Neural crest cell (in vitro differentiated cells): Measurements from ENCODE around the gene CYP19A1. TPM values are rescaled to one million over a fixed set of nuclear protein-coding genes. Genes with fewer than 3 reads are reported as not detected.

ENCODE experiments used
- DNase-seq: peaks from one replicate; pipeline ENCODE4 v3.0.0; 2021; ENCODE audit warnings: low read depth, mixed read lengths, low spot score
- H3K27ac Mint-ChIP-seq: one replicate; pipeline ENCODE4 v1.8.0; 2021; ENCODE audit warnings: mild to moderate bottlenecking, mixed read lengths; ENCODE audit not compliant: unreplicated experiment
- H3K27me3 Mint-ChIP-seq: 2 replicates; pipeline ENCODE4 v1.8.0; 2021; ENCODE audit warnings: low read depth, mild to moderate bottlenecking, mixed read lengths
- H3K36me3 Mint-ChIP-seq: 2 replicates; pipeline ENCODE4 v1.8.0; 2021; ENCODE audit warnings: low read depth, mild to moderate bottlenecking, mixed read lengths
- H3K4me1 Mint-ChIP-seq: 2 replicates; pipeline ENCODE4 v1.8.0; 2021; ENCODE audit warnings: mixed read lengths
- H3K4me3 Mint-ChIP-seq: one replicate; pipeline ENCODE4 v1.8.0; 2021; ENCODE audit warnings: mild to moderate bottlenecking, mixed read lengths
- H3K9me3 Mint-ChIP-seq: 2 replicates; pipeline ENCODE4 v1.8.0; 2021; ENCODE audit warnings: mixed read lengths
- long read RNA-seq: library from polyadenylated mRNA; unstranded; transcript quantifications from one replicate; pipeline ENCODE4 v2.0.0, GENCODE V29; 2020
- total RNA-seq: library from RNA; stranded (reverse); gene quantifications from 2 replicates; pipeline ENCODE4 v1.2.1, GENCODE V29; 2021
- TF ChIP-seq, protein P1 (sequence below): fragments of 200-600 bp; sonication (generic); conservative IDR thresholded peaks from 2 replicates; pipeline ENCODE4 v1.5.0; 2021; ENCODE audit warnings: antibody characterized with exemption, mild to moderate bottlenecking

Gene CYP19A1
- not detected in 2 replicates for total RNA-seq
- long read RNA-seq, partial matches to known transcripts, result 0 of 2 reads
- long read RNA-seq, other reads (novel, unspliced or antisense), result 2 of 2 reads

DNA sequence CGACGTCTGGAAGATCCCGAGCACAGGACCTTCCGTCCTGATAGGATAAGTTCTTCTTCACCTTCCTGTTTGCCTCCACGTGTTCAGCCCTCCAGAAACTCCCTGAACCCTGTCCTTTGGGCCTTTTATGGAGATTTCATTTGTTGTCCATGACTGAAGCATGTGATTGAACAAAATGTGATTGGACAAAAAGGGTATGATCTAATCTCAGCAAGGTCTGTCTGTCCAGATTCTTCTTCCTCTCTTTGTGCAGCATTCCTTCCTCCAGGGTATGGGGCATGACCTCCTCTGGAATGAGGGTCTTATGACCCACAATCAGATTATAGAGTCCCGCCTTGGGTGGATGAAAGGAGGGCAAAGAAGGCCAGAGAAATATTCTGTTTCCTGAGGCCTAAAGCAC is at the start of gene CYP19A1:
TSS of gene CYP19A1 (minus strand) at position 101 of the 400 bp plus-strand sequence. CDS start 95,684 bp downstream, outside the sequence.
- H3K4me3 Mint-ChIP-seq, result no peak within 1 kb of the TSS
- no peaks in the 10 kb centered on the region for H3K36me3 Mint-ChIP-seq
- peaks cover 49% of the 10 kb centered on the region for H3K27me3 Mint-ChIP-seq
- TF ChIP-seq, protein P1, sequence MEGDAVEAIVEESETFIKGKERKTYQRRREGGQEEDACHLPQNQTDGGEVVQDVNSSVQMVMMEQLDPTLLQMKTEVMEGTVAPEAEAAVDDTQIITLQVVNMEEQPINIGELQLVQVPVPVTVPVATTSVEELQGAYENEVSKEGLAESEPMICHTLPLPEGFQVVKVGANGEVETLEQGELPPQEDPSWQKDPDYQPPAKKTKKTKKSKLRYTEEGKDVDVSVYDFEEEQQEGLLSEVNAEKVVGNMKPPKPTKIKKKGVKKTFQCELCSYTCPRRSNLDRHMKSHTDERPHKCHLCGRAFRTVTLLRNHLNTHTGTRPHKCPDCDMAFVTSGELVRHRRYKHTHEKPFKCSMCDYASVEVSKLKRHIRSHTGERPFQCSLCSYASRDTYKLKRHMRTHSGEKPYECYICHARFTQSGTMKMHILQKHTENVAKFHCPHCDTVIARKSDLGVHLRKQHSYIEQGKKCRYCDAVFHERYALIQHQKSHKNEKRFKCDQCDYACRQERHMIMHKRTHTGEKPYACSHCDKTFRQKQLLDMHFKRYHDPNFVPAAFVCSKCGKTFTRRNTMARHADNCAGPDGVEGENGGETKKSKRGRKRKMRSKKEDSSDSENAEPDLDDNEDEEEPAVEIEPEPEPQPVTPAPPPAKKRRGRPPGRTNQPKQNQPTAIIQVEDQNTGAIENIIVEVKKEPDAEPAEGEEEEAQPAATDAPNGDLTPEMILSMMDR, result no peak
- H3K4me1 Mint-ChIP-seq, result no peaks in the 10 kb centered on the region
- DNase-seq, result no peak
- H3K27ac Mint-ChIP-seq, result no peak within 1 kb of the TSS
- H3K9me3 Mint-ChIP-seq, result peaks cover 4% of the 10 kb centered on the region

DNA sequence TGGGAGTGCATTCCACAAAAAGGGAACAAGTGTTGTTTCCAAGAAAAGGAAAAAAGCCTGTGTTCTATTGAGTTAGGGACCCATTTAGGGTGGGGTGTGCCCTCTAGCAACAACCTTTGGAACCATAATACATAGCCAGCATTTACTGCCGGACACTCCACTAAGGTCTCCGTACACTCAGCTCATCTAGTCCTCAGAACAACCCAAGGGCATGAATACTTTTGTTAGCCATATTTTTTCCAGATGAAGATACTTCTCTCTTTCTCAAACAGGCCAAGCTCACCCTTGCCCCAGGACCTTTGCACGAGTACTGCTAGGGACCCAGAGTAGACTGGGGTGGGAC is 49.3 kb upstream of the CYP19A1 start:
- Mint-ChIP-seq H3K9me3 (no peaks in the 10 kb centered on the region), H3K27ac (no peak overlapping the region), H3K27me3 (no peaks in the 10 kb centered on the region), H3K4me1 (peaks cover 16% of the 10 kb centered on the region), H3K4me3 (no peak overlapping the region), H3K36me3 (no peaks in the 10 kb centered on the region)
- DNase-seq, result no peak
- TF ChIP-seq, protein P1, result no peak

DNA sequence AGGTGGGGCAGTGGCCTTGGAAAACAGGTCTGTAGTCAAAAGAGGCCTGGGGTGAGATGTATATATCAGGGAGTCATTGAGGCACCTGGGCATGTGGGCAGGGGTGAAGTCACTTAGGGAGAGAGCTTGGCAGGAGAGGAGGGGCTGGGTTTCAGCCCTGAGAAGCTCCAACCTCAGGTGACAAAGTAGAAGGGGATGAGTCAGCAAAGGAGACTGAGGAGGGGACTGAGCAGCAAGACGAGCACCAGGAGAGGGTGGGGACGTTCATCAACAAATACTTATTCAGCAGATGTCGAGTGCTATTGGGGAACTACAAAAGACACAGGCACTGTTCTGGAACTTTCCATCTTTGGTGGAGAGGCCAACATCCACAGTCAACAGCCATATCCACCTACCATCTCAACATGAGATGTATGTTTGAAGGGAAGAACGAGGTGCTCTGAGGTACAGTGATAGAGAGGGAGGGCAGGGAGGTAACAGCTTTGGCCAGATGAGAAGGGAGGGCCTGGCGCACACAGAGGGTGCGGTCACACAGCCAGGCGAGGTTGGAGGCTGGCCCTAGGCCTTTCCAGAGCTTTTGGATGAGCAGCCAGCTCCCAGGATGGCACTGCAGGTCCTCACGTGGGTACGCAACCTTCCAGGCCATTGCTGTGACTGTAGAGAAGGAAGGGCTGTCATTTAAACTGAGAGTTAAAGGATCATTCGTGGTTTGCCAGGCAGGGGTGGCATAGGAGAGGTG is 48.7 kb upstream of the CYP19A1 start:
- no peak overlapping the region for H3K27ac Mint-ChIP-seq

DNA sequence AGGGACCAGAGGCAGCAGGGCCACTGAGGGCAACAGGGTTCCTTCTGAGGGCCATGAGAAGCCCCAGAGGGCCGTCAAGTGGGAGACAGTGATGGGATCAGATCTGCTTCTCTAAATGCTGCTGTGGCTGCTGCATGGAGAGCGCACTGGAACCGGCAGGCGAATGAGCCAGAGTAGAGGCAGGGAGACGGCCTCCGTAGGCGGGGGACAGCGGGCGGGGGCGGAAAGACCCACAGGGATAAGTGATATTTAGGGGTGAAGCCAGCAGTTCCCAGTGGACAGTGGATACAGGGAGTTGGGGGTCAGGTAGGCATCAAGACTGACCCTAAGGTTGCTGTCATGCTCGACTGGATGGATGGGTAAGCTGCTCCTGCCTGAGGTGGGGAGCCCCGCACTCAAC is 48.1 kb upstream of the CYP19A1 start:
- no peaks in the 10 kb centered on the region for H3K36me3 Mint-ChIP-seq
- H3K4me3 Mint-ChIP-seq, result no peak overlapping the region
- peaks cover 16% of the 10 kb centered on the region for H3K4me1 Mint-ChIP-seq
- H3K9me3 Mint-ChIP-seq, result no peaks in the 10 kb centered on the region
- H3K27ac Mint-ChIP-seq, result no peak overlapping the region
- DNase-seq, result no peak
- TF ChIP-seq, protein P1, result no peak
- H3K27me3 Mint-ChIP-seq, result no peaks in the 10 kb centered on the region

More for the DNA sequence above, 48.7 kb upstream of the CYP19A1 start:
- TF ChIP-seq, protein P1, result no peak
- no peaks in the 10 kb centered on the region for H3K36me3 Mint-ChIP-seq
- DNase-seq, result no peak
- H3K4me3 Mint-ChIP-seq, result no peak overlapping the region
- no peaks in the 10 kb centered on the region for H3K27me3 Mint-ChIP-seq
- H3K4me1 Mint-ChIP-seq, result peaks cover 16% of the 10 kb centered on the region
- no peaks in the 10 kb centered on the region for H3K9me3 Mint-ChIP-seq

DNA sequence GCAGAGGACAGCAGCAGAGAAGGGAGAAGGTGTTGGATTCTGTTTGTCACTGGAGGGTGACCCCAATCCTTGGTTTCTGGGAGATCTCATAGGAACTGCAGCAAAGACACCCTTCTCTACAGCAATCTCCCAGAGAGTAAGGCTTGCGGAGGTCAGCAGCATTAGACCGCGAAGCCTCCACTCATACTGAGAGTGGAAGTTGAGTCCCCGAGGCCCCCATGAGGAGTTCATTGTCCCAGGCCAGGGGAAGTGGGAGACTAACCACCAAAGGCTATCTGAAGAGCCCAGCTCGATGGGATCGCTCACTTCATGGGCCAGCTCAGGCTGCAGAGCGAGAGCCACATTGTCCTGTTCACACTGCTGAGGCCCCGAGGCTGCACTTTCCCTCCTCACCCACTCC is 47.6 kb upstream of the CYP19A1 start:
- no peak overlapping the region for H3K27ac Mint-ChIP-seq
- H3K4me3 Mint-ChIP-seq, result no peak overlapping the region
- H3K27me3 Mint-ChIP-seq, result no peaks in the 10 kb centered on the region
- TF ChIP-seq, protein P1, result no peak
- DNase-seq, result no peak
- peaks cover 16% of the 10 kb centered on the region for H3K4me1 Mint-ChIP-seq
- no peaks in the 10 kb centered on the region for H3K9me3 Mint-ChIP-seq
- H3K36me3 Mint-ChIP-seq, result no peaks in the 10 kb centered on the region
